HG03139 (cell line): ENCODE data around the gene CACNA1B.
"Not testable (repeated sequence)": the region's sequence is repeated elsewhere in the genome, so short reads cannot be mapped to it uniquely, and the experiment has no call there.

Experiments used
- ATAC-seq: cut with Tn5 transposase; IDR thresholded peaks from one replicate; pipeline ENCODE4 v1.9.1; 2021; ENCODE audit not compliant: unreplicated experiment

CACNA1B gene

GRCh38 chr9:137877506-137878122 lies at the start of gene CACNA1B:
Gene CACNA1B (plus strand): TSS chr9:137877782. CDS start chr9:137877934, 152 bp downstream.
- ATAC-seq: not testable (repeated sequence)

- no peak for ATAC-seq
Measured at GRCh38 chr9:137827908-137828526, 49.6 kb upstream of the CACNA1B start.

- ATAC-seq: no peak
Measured at GRCh38 chr9:137828527-137829259, 48.9 kb upstream of the CACNA1B start.

GRCh38 chr9:137829260-137829996 lies 48.2 kb upstream of the CACNA1B start:
- ATAC-seq: no peak

- ATAC-seq: no peak
Measured at GRCh38 chr9:137832191-137832700, 45.3 kb upstream of the CACNA1B start.

- ATAC-seq: no peak
Measured at GRCh38 chr9:137832830-137833590, 44.6 kb upstream of the CACNA1B start.

- ATAC-seq: no peak
Measured at GRCh38 chr9:137833721-137834613, 43.6 kb upstream of the CACNA1B start.

- no peak for ATAC-seq
Measured at GRCh38 chr9:137834846-137835546, 42.6 kb upstream of the CACNA1B start.

- ATAC-seq: no peak
Measured at GRCh38 chr9:137836151-137836830, 41.3 kb upstream of the CACNA1B start.

- no peak for ATAC-seq
Measured at GRCh38 chr9:137836831-137837241, 40.7 kb upstream of the CACNA1B start.

- no peak for ATAC-seq
Measured at GRCh38 chr9:137837345-137838278, 40.0 kb upstream of the CACNA1B start.

GRCh38 chr9:137838576-137838975 lies 39.0 kb upstream of the CACNA1B start:
- ATAC-seq: no peak

GRCh38 chr9:137843355-137843754 lies 34.2 kb upstream of the CACNA1B start:
- no peak for ATAC-seq

GRCh38 chr9:137851516-137852267 lies 25.9 kb upstream of the CACNA1B start:
- no peak for ATAC-seq

GRCh38 chr9:137853392-137853995 lies 24.1 kb upstream of the CACNA1B start:
- ATAC-seq: no peak

GRCh38 chr9:137860361-137860760 lies 17.2 kb upstream of the CACNA1B start:
- ATAC-seq: no peak
